Thyroid gland (tissue), 4 donors: ENCODE results near the gene MATK. TPM values are rescaled to one million over a fixed set of nuclear protein-coding genes. Genes with fewer than 3 reads are reported as not detected.

Experiments
- DNase-seq, 2 donors: peaks; one replicate each; pipeline ENCODE4 v3.0.0-alpha.2; 2019
- H3K27ac ChIP-seq, 3 donors: fragments of 200-600 bp; sonication (generic); 1 replicate in 2 of 3; 2 replicates in 1 of 3; pipeline ENCODE4 v1.5.1; 2016 to 2019; ENCODE audit warnings: mild to moderate bottlenecking in 1 of 3, moderate library complexity in 1 of 3
- H3K27me3 ChIP-seq: fragments of 200-600 bp; sonication (generic); one replicate; pipeline ENCODE4 v1.5.1; 2019
- H3K36me3 ChIP-seq, 2 donors: fragments of 200-600 bp; sonication (generic); one replicate each; pipeline ENCODE4 v1.5.1; 2016 to 2019
- H3K4me1 ChIP-seq, 2 donors: fragments of 200-600 bp; sonication (generic); one replicate each; pipeline ENCODE4 v1.5.1; 2017 to 2019
- H3K4me3 ChIP-seq, 3 donors: fragments of 200-600 bp; sonication (generic); replicated peaks in 1 of 3; 1 replicate in 2 of 3; 2 replicates in 1 of 3; pipeline ENCODE4 v1.5.1; 2016; ENCODE audit warnings: mild to moderate bottlenecking in 1 of 3
- H3K9me3 ChIP-seq: fragments of 200-600 bp; sonication (generic); one replicate; pipeline ENCODE4 v1.5.1; 2017
- POLR2A ChIP-seq, 2 donors: fragments of 450-650 bp; IDR thresholded peaks; one replicate each; pipeline ENCODE4 v1.6.1; 2017; ENCODE audit warnings: antibody characterized with exemption in 2 of 2, mild to moderate bottlenecking in 2 of 2, moderate library complexity in 1 of 2
- WGBS, 2 donors: methylation state at CpG; one replicate each; pipeline ENCODE4 v1.1.5; 2017; 5-methylcytosine and 5-hydroxymethylcytosine counted together
- intact Hi-C: fragments of 100-400 bp; cut with DNase I; formaldehyde crosslinking; loops from one replicate; pipeline ENCODE4 v1.15.1; 2023
- total RNA-seq, 4 donors: library from RNA; depleted of rRNA; stranded (reverse); fragments of >200 nt; gene quantifications; one replicate each; pipeline ENCODE4 v1.2.3, GENCODE V29; 2016
- TF ChIP-seq, protein P1 (sequence below), 6 experiments: fragments of 200-600 bp in 3 of 6; fragments of 450-650 bp in 3 of 6; sonication (generic) in 3 of 6; IDR thresholded peaks; one replicate each; pipeline ENCODE4 v1.5.1; 2016 to 2019; ENCODE audit warnings: antibody characterized with exemption in 6 of 6, mild to moderate bottlenecking in 2 of 6, inconsistent platforms in 1 of 6, moderate library complexity in 1 of 6

Gene MATK
- total RNA-seq, 4 donors from 2014 or later = 0.93 to 14.7 (median 2.7) TPM

DNA sequence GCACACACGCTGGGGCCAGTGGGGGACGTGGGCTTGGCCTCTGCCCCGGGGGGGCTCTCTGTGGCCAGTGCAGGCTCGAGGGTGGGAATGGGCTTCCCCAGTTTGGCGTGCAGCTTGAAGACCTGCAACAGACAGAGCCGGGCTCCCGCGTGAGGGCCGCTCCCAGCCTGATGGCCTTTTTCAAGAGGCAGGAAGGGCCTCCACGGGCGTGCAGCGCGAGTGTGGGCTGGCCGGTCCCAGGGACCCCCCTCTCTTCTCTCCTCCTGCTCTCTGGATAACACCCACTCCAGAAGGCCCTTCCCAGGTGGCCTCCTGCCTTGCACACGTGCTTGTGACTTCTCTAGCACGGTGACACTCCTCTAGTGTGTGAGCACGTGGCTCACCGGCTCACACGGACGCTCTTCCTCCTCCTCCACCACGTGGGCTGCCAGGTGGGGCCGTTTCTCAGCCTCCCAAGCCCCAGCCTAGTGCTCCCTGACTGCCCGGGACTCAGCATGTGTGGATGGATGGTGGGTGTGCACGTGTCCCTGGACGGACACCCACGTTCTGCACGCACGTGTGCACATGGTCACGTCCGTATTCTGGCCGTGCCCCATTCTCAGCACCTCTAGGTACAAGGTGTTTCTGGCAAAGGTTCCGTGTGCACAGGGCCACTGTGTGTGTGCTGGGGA, 39.2 kb upstream of the MATK start:
- H3K27me3 ChIP-seq = no peaks in the 10 kb centered on the region
- no peaks in the 10 kb centered on the region for H3K9me3 ChIP-seq
- no peak overlapping the region for H3K4me3 ChIP-seq
- intact Hi-C loops = no loop called here
- WGBS, 2 donors = 53 to 59% methylated on average over 14 to 23 of the region's 32 CpGs
- H3K36me3 ChIP-seq = no peaks in the 10 kb centered on the region
- TF ChIP-seq POLR2A (IDR thresholded peaks at IDR 0.05) = no peak
- H3K4me1 ChIP-seq = no peaks in the 10 kb centered on the region
- no peak overlapping the region for H3K27ac ChIP-seq
- no peak for DNase-seq

DNA sequence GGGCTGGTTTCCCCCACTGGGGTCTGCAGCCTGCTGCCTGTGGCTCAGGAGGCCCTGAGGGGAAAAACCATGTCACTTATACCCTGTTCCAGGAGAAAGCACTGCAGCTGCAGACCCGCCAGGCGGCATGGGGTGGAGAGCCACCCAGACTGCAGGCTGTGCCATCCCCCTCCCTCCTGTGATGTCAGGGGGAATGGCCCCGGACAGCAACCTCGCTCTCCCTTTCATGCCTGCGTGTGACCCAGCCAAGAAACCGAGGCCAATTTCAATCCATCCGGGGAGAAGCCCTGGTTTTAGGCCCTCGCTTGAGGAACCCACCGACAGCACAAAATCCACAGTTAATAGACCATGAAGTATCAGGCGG, 37.2 kb upstream of the MATK start:
- no peak overlapping the region for H3K27ac ChIP-seq
- H3K36me3 ChIP-seq = no peaks in the 10 kb centered on the region
- H3K4me1 ChIP-seq = no peaks in the 10 kb centered on the region
- TF ChIP-seq, protein P1, sequence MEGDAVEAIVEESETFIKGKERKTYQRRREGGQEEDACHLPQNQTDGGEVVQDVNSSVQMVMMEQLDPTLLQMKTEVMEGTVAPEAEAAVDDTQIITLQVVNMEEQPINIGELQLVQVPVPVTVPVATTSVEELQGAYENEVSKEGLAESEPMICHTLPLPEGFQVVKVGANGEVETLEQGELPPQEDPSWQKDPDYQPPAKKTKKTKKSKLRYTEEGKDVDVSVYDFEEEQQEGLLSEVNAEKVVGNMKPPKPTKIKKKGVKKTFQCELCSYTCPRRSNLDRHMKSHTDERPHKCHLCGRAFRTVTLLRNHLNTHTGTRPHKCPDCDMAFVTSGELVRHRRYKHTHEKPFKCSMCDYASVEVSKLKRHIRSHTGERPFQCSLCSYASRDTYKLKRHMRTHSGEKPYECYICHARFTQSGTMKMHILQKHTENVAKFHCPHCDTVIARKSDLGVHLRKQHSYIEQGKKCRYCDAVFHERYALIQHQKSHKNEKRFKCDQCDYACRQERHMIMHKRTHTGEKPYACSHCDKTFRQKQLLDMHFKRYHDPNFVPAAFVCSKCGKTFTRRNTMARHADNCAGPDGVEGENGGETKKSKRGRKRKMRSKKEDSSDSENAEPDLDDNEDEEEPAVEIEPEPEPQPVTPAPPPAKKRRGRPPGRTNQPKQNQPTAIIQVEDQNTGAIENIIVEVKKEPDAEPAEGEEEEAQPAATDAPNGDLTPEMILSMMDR (IDR thresholded peaks at IDR 0.05) = no peak
- no peak for TF ChIP-seq POLR2A (IDR thresholded peaks at IDR 0.05)
- H3K9me3 ChIP-seq = no peaks in the 10 kb centered on the region
- no peaks in the 10 kb centered on the region for H3K27me3 ChIP-seq
- no peak overlapping the region for H3K4me3 ChIP-seq
- 73 to 79% methylated on average over 7 to 10 of the region's 10 CpGs for WGBS, 2 donors
- no peak for DNase-seq
- intact Hi-C loops = loop anchor here (5.0 kb wide), 1 partner anchor 161 kb away; no protein-coding TSS in a partner anchor

DNA sequence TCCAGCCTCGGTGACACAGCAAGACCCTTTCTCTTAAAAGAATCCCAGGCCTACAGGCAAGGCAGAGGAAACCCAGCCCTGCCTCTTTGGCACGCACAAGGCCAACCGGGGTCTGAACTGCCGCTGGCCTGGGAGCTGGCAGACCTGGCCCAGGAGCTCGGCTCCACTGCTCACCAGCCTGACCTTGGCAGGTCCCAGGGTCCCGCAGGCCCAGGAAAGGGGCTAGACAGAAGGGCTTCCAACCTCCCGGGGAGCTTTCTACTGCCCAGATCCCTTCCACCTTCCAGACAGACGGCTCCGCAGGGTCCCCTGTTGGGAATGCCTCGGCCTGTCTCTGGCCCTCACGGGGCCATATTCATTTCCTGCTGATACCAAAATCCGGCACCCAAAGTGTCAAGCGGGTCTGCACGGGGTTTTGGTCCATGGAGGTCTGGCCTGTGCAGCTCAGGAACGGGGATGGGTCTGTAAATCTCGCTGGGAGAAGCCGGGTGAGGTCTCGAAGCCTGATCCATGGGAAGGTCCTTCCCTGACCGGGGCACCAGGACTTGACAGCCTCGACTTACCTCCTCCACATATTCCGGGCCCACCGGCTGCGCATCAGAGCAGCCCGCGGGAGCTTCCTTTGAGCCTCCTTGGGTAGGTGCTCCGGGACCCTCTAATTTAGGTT, 36.6 kb upstream of the MATK start:
- WGBS, 2 donors = 67 to 85% methylated on average over 3 to 21 of the region's 26 CpGs
- TF ChIP-seq POLR2A (IDR thresholded peaks at IDR 0.05) = no peak
- TF ChIP-seq, protein P1 (IDR thresholded peaks at IDR 0.05) = no peak
- Histone ChIP-seq H3K4me3 (no peak overlapping the region), H3K36me3 (no peaks in the 10 kb centered on the region), H3K9me3 (no peaks in the 10 kb centered on the region), H3K4me1 (no peaks in the 10 kb centered on the region), H3K27me3 (no peaks in the 10 kb centered on the region), H3K27ac (no peak overlapping the region)
- intact Hi-C loops = loop anchor here (5.0 kb wide), 1 partner anchor 161 kb away; no protein-coding TSS in a partner anchor
- no peak for DNase-seq

DNA sequence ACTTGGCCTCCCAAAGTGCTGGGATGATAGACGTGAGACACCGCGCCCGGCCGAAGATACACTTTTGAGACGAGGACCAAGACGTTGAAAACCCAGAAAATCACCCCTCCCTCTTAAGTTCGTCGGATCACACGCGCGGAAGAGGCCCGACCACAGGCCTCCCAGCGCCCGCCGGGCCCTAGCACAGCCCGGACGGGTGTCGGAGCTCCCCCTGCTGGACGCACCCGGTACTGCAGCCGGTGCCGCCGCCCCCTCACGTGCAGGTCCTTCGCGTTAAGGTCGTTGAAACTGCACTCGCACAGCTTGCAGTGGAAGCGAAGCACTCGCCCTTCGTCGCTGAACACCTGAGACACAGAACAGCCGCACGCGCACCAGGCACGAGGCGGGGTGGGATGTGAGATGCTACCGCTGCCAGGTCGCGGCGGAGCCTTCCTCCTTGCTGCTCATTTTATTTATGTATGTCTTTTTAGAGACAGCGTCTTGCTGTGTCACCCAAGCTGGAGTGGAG, 35.7 kb upstream of the MATK start:
- Histone ChIP-seq H3K4me1 (no peaks in the 10 kb centered on the region), H3K9me3 (no peaks in the 10 kb centered on the region), H3K4me3 (no peak overlapping the region), H3K27ac (no peak overlapping the region), H3K36me3 (no peaks in the 10 kb centered on the region), H3K27me3 (no peaks in the 10 kb centered on the region)
- intact Hi-C loops = loop anchor here (5.0 kb wide), 1 partner anchor 160 kb away; no protein-coding TSS in a partner anchor
- peak; percentile 50 to 55 for DNase-seq
- no peak for TF ChIP-seq POLR2A (IDR thresholded peaks at IDR 0.05)
- TF ChIP-seq, protein P1 (IDR thresholded peaks at IDR 0.05) = peak; percentile 78 to 99 (median 92)
- 22 to 36% methylated on average over 21 to 24 of the region's 43 CpGs for WGBS, 2 donors

DNA sequence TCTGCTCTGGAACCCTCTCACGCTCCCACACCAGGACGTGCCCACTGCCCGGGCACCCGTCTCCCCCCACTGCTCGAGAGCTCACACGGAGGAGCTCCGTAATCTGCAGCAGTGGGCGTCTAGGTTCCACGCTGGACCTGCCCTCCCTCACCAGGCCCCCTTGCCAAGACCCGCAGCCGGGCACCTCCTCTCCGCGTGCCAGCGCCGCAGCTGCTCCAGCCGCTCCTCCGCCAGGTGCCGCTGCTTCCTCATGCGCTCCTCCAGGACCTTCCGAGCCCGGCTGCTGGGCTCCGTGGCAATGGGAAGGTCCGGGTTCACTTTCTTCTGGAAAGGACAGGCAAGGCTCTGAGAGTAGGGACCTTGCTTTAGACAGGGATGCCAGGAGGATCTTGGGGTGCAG, 35.0 kb upstream of the MATK start:
- intact Hi-C loops = loop anchor here (5.0 kb wide), 1 partner anchor 159 kb away; no protein-coding TSS in a partner anchor

DNA sequence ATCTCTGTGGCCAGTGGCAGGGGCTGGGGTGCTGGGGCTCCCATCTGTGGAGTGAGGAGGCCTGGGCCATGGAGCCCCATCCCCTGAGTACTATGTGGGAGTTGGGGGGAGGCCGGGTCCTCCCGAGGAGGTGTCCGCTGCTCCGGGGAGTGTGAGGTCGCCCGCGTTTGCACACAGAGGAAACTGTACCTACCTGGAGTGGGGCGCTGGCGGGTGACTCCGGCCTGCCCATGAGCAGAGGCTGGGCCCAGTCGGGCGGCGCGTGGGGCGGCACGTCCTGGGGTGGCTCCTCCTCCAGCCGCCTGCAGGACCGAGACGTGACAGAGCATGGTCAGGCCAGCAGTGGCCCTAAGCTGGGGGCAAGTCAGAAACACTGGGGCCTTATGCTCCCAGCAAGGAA, 33.8 kb upstream of the MATK start:
- intact Hi-C loops = loop anchor here (5.0 kb wide), 1 partner anchor 158 kb away; no protein-coding TSS in a partner anchor
- no peak overlapping the region for H3K27ac ChIP-seq
- no peak overlapping the region for H3K4me3 ChIP-seq
- H3K36me3 ChIP-seq = no peaks in the 10 kb centered on the region
- no peak for DNase-seq
- TF ChIP-seq POLR2A (IDR thresholded peaks at IDR 0.05) = no peak
- no peaks in the 10 kb centered on the region for H3K4me1 ChIP-seq
- no peaks in the 10 kb centered on the region for H3K27me3 ChIP-seq
- 88 to 92% methylated on average over 12 to 17 of the region's 19 CpGs for WGBS, 2 donors
- H3K9me3 ChIP-seq = no peaks in the 10 kb centered on the region

More for the DNA sequence above, 35.0 kb upstream of the MATK start:
- Histone ChIP-seq H3K4me3 (no peak overlapping the region), H3K27me3 (no peaks in the 10 kb centered on the region), H3K4me1 (no peaks in the 10 kb centered on the region), H3K27ac (no peak overlapping the region), H3K9me3 (no peaks in the 10 kb centered on the region), H3K36me3 (no peaks in the 10 kb centered on the region)
- WGBS, 2 donors = 94 to 95% methylated on average over 23 of the region's 23 CpGs
- no peak for TF ChIP-seq POLR2A (IDR thresholded peaks at IDR 0.05)
- no peak for DNase-seq
